ENCODE results near the gene PPIL1.

PPIL1 gene

GRCh38 chr6:36874443-36875249, at the start of gene PPIL1:
TSS of gene PPIL1 (minus strand) at chr6:36874803. CDS start at chr6:36874772, 31 bp downstream.
- DNase-seq (peak; percentile 89 to 90), ATAC-seq (peak; percentile 90)
- peak within 1 kb of the TSS; percentile 99 to 100 for H3K27ac Mint-ChIP-seq
- peaks cover 10% of the 10 kb centered on the region for H3K27me3 Mint-ChIP-seq
- peaks cover 52% of the 10 kb centered on the region for H3K4me1 Mint-ChIP-seq
- no peaks in the 10 kb centered on the region for H3K9me3 Mint-ChIP-seq
- H3K4me3 Mint-ChIP-seq, result peak within 1 kb of the TSS; percentile 90 to 94

- H3K9me3 Mint-ChIP-seq, result no peaks in the 10 kb centered on the region
- H3K27ac Mint-ChIP-seq, result peak overlapping the region in 1 of 2 donors; percentile 30
- H3K27me3 Mint-ChIP-seq, result no peaks in the 10 kb centered on the region
- no peak overlapping the region for H3K4me3 Mint-ChIP-seq
- ATAC-seq (peak; percentile 55), DNase-seq (no peak)
- H3K4me1 Mint-ChIP-seq, result peaks cover 12% of the 10 kb centered on the region
These were observed 49.5 kb upstream of the PPIL1 start for GRCh38 chr6:36924131-36924530.

GRCh38 chr6:36920546-36920945, 45.9 kb upstream of the PPIL1 start:
- H3K27ac Mint-ChIP-seq, result no peak overlapping the region
- H3K4me1 Mint-ChIP-seq, result peaks cover 15% of the 10 kb centered on the region
- no peak for ATAC-seq
- no peak overlapping the region for H3K4me3 Mint-ChIP-seq
- DNase-seq, result no peak
- H3K9me3 Mint-ChIP-seq, result no peaks in the 10 kb centered on the region
- H3K27me3 Mint-ChIP-seq, result no peaks in the 10 kb centered on the region

GRCh38 chr6:36920049-36920448, 45.4 kb upstream of the PPIL1 start:
- H3K4me3 Mint-ChIP-seq, result no peak overlapping the region
- no peaks in the 10 kb centered on the region for H3K9me3 Mint-ChIP-seq
- DNase-seq (no peak), ATAC-seq (no peak)
- peaks cover 12% of the 10 kb centered on the region for H3K4me1 Mint-ChIP-seq
- no peak overlapping the region for H3K27ac Mint-ChIP-seq
- H3K27me3 Mint-ChIP-seq, result no peaks in the 10 kb centered on the region

GRCh38 chr6:36917541-36918193, 43.1 kb upstream of the PPIL1 start:
- ATAC-seq (no peak), DNase-seq (no peak)
- Mint-ChIP-seq H3K4me1 (peaks cover 36% of the 10 kb centered on the region), H3K9me3 (no peaks in the 10 kb centered on the region), H3K4me3 (no peak overlapping the region), H3K27ac (no peak overlapping the region), H3K27me3 (no peaks in the 10 kb centered on the region)

- Mint-ChIP-seq H3K9me3 (no peaks in the 10 kb centered on the region), H3K4me3 (no peak overlapping the region), H3K4me1 (peaks cover 49% of the 10 kb centered on the region), H3K27me3 (no peaks in the 10 kb centered on the region), H3K27ac (no peak overlapping the region)
- no peak for ATAC-seq
- no peak for DNase-seq
These were observed 41.5 kb upstream of the PPIL1 start for GRCh38 chr6:36916126-36916525.

GRCh38 chr6:36915599-36915998, 41.0 kb upstream of the PPIL1 start:
- no peaks in the 10 kb centered on the region for H3K27me3 Mint-ChIP-seq
- ATAC-seq (no peak), DNase-seq (no peak)
- no peaks in the 10 kb centered on the region for H3K9me3 Mint-ChIP-seq
- no peak overlapping the region for H3K4me3 Mint-ChIP-seq
- H3K4me1 Mint-ChIP-seq, result peaks cover 54% of the 10 kb centered on the region
- H3K27ac Mint-ChIP-seq, result no peak overlapping the region

- DNase-seq (no peak), ATAC-seq (no peak)
- peak overlapping the region in 1 of 2 donors; percentile 14 for H3K27ac Mint-ChIP-seq
- peaks cover 54% of the 10 kb centered on the region for H3K4me1 Mint-ChIP-seq
- no peaks in the 10 kb centered on the region for H3K9me3 Mint-ChIP-seq
- H3K4me3 Mint-ChIP-seq, result peak overlapping the region in 1 of 2 donors; percentile 51
- H3K27me3 Mint-ChIP-seq, result no peaks in the 10 kb centered on the region
These were observed 39.7 kb upstream of the PPIL1 start for GRCh38 chr6:36914227-36914794.

- Mint-ChIP-seq H3K27ac (peak overlapping the region; percentile 63 to 93), H3K4me3 (peak overlapping the region; percentile 74 to 87), H3K4me1 (peaks cover 54% of the 10 kb centered on the region), H3K9me3 (no peaks in the 10 kb centered on the region), H3K27me3 (no peaks in the 10 kb centered on the region)
- DNase-seq, result no peak
- no peak for ATAC-seq
These were observed 38.5 kb upstream of the PPIL1 start for GRCh38 chr6:36913082-36913481.

GRCh38 chr6:36912586-36912985, 38.0 kb upstream of the PPIL1 start:
- H3K4me3 Mint-ChIP-seq, result peak overlapping the region; percentile 74 to 87
- peak; percentile 64 to 83 for DNase-seq
- no peaks in the 10 kb centered on the region for H3K27me3 Mint-ChIP-seq
- ATAC-seq, result peak; percentile 98
- no peaks in the 10 kb centered on the region for H3K9me3 Mint-ChIP-seq
- H3K27ac Mint-ChIP-seq, result peak overlapping the region; percentile 63 to 93
- H3K4me1 Mint-ChIP-seq, result peaks cover 54% of the 10 kb centered on the region

- Mint-ChIP-seq H3K27me3 (no peaks in the 10 kb centered on the region), H3K27ac (peak overlapping the region; percentile 0 to 93)
- ATAC-seq, result peak; percentile 60
These were observed 37.4 kb upstream of the PPIL1 start for GRCh38 chr6:36912030-36912454.

GRCh38 chr6:36908747-36909146, 34.1 kb upstream of the PPIL1 start:
- ATAC-seq (no peak), DNase-seq (no peak)
- H3K4me1 Mint-ChIP-seq, result peaks cover 29% of the 10 kb centered on the region
- no peaks in the 10 kb centered on the region for H3K9me3 Mint-ChIP-seq
- H3K4me3 Mint-ChIP-seq, result no peak overlapping the region
- no peak overlapping the region for H3K27ac Mint-ChIP-seq
- no peaks in the 10 kb centered on the region for H3K27me3 Mint-ChIP-seq

More at GRCh38 chr6:36912030-36912454, 37.4 kb upstream of the PPIL1 start:
- H3K4me3 Mint-ChIP-seq, result peak overlapping the region; percentile 74 to 87
- no peak for DNase-seq
- peaks cover 54% of the 10 kb centered on the region for H3K4me1 Mint-ChIP-seq
- H3K9me3 Mint-ChIP-seq, result no peaks in the 10 kb centered on the region

GRCh38 chr6:36907781-36908180, 33.2 kb upstream of the PPIL1 start:
- H3K9me3 Mint-ChIP-seq, result no peaks in the 10 kb centered on the region
- ATAC-seq, result no peak
- no peaks in the 10 kb centered on the region for H3K27me3 Mint-ChIP-seq
- no peak overlapping the region for H3K27ac Mint-ChIP-seq
- no peak overlapping the region for H3K4me3 Mint-ChIP-seq
- no peak for DNase-seq
- peaks cover 19% of the 10 kb centered on the region for H3K4me1 Mint-ChIP-seq

GRCh38 chr6:36906539-36907325, 32.1 kb upstream of the PPIL1 start:
- no peak overlapping the region for H3K4me3 Mint-ChIP-seq
- no peaks in the 10 kb centered on the region for H3K9me3 Mint-ChIP-seq
- no peak for DNase-seq
- peaks cover 9% of the 10 kb centered on the region for H3K4me1 Mint-ChIP-seq
- H3K27me3 Mint-ChIP-seq, result no peaks in the 10 kb centered on the region
- H3K27ac Mint-ChIP-seq, result peak overlapping the region in 1 of 2 donors; percentile 73
- no peak for ATAC-seq

- ATAC-seq, result no peak
- no peaks in the 10 kb centered on the region for H3K9me3 Mint-ChIP-seq
- H3K27ac Mint-ChIP-seq, result no peak overlapping the region
These were observed 30.3 kb upstream of the PPIL1 start for GRCh38 chr6:36904851-36905393.

More at GRCh38 chr6:36904851-36905393, 30.3 kb upstream of the PPIL1 start:
- Mint-ChIP-seq H3K4me3 (no peak overlapping the region), H3K4me1 (no peaks in the 10 kb centered on the region), H3K27me3 (no peaks in the 10 kb centered on the region)
- DNase-seq, result no peak

Measured in stimulated activated naive CD8-positive, alpha-beta T cell treated with anti-CD3 and anti-CD28 coated beads, Interleukin-15, amount 100 ng/mL, for 72 hours (primary cell).